Activated CD4-positive, alpha-beta T cell treated with anti-CD3 and anti-CD28 coated beads, Interleukin-2, Interleukin-6, amounts not matched to agents 100 ng/mL and 50 ng/mL, durations not matched to agents 16 hours and 8 hours (primary cell): ENCODE measurements around the gene RABL2B.
"Not testable (repeated sequence)": the region's sequence is repeated elsewhere in the genome, so short reads cannot be mapped to it uniquely, and the experiment has no call there.

Experiments
- DNase-seq: peaks from one replicate; pipeline ENCODE4 v3.0.0-alpha.2; 2020

RABL2B gene

DNA sequence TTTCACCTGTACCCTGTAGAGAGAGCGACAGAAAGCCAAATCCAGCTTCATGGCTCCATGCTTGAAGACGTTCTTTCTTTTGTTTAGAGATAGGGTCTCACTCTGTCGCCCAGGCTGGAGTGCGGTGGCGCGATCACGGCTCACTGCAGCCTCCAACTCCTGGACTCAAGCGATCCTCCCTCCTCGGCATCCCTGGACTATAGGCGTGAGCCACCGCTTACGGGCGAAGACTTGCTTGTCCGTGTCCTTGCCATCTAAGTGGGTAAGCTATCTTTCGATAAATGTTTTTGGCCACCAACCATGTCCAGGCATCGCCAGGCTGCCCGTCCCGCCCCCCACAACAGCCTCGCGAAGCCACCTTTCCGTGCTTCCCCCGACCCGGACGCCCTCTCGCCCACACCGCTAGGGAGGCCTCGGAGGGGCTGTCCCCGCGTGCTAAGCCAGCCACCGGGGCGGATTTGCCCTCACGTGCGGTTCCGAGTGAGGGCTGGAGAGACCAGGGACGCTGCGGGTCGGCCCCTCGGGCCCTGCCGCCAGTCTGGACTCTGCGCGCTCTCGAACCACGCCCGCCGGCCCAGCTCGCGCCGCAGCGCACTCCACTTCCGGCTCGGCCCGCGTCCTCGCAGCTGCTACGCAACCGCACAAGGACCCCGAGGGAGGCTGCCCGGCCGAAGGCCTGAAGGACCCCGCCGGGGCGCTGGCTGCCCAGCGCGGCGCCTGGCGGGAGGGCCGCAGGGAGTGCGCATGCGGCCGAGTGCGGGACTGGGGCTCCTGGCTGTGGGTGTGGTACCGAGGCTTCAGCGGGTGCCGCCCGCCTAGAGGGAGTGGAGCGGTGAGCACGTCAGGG, at the start of gene RABL2B:
TSS of gene RABL2B (minus strand) at position 604 of the 847 bp plus-strand sequence. CDS start 1,342 bp downstream, outside the sequence.
- DNase-seq: peak; percentile 93

GRCh38 chr22:50786936-50787335, 3.5 kb upstream of the RABL2B start:
- DNase-seq: peak; percentile 21

- DNase-seq: not testable (repeated sequence)
These were observed 1.9 kb upstream of the RABL2B start for GRCh38 chr22:50785289-50785688.

- DNase-seq: not testable (repeated sequence)
These were observed 442 bp upstream of the RABL2B start for GRCh38 chr22:50783880-50784276.

DNA sequence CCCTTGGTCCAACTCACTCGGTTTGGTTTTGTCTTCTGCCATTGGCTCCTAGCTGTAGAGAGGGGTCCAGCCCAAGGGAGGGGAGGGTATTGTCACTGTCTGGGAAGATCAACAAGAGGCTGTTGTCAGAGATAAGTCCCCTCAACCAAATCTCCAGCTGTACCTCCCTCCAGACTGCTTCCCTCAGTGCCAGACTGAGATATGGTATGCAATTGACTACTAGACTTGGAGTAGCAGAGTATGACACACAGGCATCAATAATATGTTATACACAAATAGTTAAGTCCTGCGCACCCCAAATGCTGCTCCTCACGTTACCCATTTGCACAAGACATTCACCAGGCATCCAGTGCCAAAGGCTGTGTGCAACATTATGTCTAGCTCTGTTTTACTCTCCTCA, 1.2 kb downstream of the RABL2B start:
- DNase-seq: not testable (repeated sequence)

DNA sequence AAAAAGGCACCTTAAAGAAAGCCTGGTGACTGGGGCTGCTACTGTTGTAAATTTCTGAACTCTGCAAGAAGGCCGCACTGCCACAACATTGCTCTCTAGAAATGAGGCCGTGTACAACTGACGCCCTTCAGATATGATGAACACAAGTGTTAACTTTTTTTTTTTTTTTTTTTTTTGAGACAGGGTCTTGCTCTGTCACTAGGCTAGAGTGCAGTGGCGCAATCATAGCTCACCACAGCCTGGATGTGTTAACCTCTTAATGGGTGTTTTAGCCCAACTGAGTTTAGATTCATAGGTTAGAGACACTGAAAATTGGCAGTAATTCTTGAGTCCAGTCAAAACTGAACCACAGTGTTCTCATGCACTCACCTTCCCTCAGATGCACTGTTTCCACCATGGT, 3.2 kb downstream of the RABL2B start:
- DNase-seq: peak; percentile 74

DNA sequence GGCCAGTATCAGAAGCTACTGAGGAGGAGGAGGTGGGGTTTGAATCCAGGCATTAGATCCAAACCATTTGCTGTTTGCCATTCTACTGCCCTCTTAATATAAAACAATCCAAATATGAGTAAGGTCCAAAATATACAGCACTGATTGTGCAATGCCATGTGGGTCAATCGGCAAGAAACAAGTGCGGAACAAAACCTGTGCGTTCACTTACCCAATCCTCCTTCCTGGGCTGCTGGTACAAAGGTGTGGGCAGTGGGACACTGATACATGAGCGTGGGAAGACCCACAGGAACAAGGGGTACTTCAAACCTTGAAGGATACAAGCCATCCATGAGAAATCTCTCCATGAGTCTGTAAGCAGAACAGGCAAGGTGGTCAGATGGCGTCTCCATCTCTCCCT, 5.8 kb downstream of the RABL2B start:
- not testable (repeated sequence) for DNase-seq

DNA sequence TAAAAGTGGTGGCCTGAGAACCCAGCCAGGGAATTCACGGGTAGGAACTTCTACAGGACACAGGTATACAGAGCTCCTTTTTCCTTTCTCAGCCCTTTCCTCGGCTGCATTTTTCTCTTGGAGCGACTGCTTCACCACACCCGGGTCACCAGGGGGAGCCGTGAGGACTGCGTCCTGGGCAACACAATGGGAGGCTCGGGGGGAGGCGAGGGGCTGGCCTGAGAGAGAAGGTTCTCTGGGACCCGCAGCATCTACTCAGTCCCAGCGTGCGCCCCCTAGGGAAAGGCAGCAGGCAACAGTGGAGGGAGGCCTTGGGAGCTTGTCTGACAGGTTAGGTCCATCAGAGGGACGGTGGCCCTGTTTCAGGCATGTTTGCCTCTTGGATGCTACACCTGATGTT, 8.3 kb downstream of the RABL2B start:
- peak; percentile 20 for DNase-seq

GRCh38 chr22:50764288-50764687, 19.1 kb downstream of the RABL2B start:
- DNase-seq: not testable (repeated sequence)

DNA sequence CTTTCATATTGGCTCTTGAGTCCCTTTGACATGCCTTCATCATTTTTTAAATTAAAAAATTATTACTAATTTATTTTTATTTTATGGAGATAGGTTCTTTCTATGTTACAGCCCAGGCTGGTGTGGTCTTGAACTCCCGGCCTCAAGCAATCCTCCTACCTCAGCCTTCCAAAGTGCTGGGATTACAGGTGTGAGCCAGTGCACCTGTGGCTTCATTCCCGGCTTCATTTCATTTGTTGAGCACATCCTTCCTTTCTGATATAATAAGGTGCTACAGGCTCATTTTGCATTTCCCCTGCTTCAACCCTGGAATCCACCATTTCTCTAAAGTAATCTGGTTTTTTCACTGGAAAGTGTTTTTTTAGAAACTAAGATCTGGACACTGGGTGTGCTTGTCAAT, 21.6 kb downstream of the RABL2B start:
- not testable (repeated sequence) for DNase-seq

GRCh38 chr22:50759597-50760341, 23.7 kb downstream of the RABL2B start:
- not testable (repeated sequence) for DNase-seq

- peak; percentile 47 for DNase-seq
These were observed 26.4 kb downstream of the RABL2B start for GRCh38 chr22:50756949-50757491.

DNA sequence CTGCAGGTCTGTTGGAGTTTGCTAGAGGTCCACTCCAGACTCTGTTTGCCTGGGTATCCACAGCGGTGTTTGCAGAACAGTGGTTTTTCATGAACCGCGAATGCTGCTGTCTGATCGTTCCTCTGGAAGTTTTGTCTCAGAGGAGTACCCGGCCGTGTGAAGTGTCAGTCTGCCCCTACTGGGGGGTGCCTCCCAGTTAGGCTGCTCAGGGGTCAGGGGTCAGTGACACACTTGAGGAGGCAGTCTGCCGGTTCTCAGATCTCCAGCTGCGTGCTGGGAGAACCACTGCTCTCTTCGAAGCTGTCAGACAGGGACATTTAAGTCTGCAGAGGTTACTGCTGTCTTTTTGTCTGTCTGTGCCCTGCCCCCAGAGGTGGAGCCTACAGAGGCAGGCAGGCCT, 27.0 kb downstream of the RABL2B start:
- not testable (repeated sequence) for DNase-seq

GRCh38 chr22:50755251-50755650, 28.2 kb downstream of the RABL2B start:
- DNase-seq: not testable (repeated sequence)

- not testable (repeated sequence) for DNase-seq
These were observed 33.9 kb downstream of the RABL2B start for GRCh38 chr22:50749302-50750074.

- DNase-seq: not testable (repeated sequence)
These were observed 34.8 kb downstream of the RABL2B start for GRCh38 chr22:50748630-50749029.

DNA sequence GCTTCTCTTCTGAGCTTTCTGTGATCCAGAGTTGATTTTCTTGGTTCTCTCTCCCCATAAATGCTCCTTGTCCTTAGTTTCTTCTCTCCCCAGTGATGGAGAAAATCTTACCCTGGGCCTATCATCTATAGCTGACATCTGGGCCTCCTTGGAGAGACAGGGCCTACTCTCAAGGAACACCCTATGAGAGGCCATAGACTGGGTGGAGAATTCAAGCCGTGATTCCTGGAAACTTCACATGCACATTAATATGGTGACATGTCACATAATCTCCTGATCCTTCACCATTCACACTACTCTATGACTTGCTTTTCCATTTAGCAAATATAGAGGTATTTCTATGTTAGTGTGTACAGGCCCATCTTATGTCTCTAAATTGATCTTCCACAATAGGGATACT, 35.9 kb downstream of the RABL2B start:
- not testable (repeated sequence) for DNase-seq

DNA sequence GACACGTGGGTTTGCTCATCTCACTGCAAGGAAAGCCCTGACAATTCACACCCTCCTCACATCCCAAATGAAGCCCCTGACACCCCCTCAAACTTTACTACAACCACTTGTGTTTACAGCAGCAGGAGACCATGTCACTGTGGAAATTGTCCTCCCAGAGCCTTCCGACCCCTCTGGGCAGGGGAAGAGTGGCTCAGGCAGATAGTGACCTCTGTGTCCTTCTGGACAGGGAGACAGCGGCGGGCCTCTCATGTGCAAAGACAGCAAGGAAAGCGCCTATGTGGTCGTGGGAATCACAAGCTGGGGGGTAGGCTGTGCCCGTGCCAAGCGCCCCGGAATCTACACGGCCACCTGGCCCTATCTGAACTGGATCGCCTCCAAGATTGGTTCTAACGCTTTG, 39.0 kb downstream of the RABL2B start:
- DNase-seq: not testable (repeated sequence)

DNA sequence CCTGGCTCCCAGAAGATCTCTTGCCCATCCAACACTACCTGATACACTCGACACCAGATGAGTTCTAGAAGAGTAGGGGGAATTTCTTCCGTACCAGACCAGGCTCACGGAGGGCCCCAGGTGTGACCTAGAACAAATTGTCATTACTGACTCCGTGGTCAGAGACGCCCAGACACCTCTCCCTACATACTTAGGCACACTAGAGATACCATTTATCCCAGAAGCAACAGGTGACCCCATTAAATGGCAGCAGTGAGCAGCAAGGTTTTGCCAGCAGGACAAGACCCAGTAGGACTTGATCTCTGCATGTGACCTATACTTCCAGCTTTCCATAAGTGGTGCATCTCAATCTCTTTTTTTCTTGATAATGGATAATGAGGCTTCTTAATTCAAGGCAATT, 42.7 kb downstream of the RABL2B start:
- not testable (repeated sequence) for DNase-seq

GRCh38 chr22:50739894-50740293, 43.5 kb downstream of the RABL2B start:
- no peak for DNase-seq

DNA sequence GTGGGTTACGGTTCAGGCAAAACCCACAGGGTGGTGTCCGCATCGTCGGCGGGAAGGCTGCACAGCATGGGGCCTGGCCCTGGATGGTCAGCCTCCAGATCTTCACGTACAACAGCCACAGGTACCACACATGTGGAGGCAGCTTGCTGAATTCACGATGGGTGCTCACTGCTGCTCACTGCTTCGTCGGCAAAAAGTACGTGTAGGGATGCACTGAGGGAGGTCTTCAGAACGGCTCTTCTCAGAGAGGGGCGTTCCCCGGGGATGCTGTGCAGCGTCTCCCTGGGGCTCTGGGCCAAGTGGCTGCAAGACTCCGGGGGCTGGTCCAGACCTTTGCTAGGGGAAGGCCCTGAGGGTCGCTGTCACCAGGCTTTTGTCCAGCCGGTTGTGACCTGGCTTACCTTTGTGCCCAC, 44.2 kb downstream of the RABL2B start:
- no peak for DNase-seq

DNA sequence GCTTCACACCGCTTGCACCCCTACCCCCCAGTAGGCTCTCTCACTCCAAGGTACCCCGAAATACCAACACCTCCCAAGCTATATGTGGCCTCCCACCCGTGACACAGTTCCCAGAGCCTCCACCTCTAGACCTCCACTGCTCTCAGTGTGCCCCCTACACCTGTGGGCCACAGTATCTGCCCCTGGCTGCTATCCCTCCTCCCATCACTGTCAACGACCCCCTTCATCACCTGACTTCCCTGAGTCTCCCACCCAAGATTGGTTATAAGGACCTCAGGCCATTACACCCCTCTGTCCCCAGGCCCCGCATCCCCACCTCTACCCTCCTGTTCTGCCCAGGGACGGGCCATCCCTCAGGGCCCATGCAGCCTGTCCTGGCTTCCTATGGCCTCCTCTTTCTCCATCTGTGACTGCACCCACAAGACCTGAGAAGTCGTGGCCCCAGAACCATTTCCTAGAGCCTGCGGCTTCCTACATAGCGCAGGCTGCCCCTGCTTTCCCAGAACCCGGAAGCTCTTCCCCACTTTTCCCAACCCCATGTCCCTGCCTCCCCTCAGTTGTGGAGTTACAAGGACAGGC, 44.7 kb downstream of the RABL2B start:
- no peak for DNase-seq
